Pancreas (tissue), 10 donors: Measurements from ENCODE around the gene LYSET. TPM values are rescaled to one million over a fixed set of nuclear protein-coding genes. Genes with fewer than 3 reads are reported as not detected.

Experiments
- ATAC-seq, 4 donors: fragments of 200-7000 bp; cut with Tn5 transposase; one replicate each; pipeline versions ENCODE4 v1.8.0 to v1.9.1; 2020; ENCODE audit warnings: mild to moderate bottlenecking in 4 of 4, moderate library complexity in 4 of 4
- DNase-seq, 6 donors: peaks; one replicate each; pipeline ENCODE4 v3.0.0-alpha.2; 2020
- FAIRE-seq: peaks from 2 replicates; lab custom pipeline; 2012; peaks lifted over from hg19 to GRCh38; lab: Jason Lieb, UNC
- H3K27ac ChIP-seq, 4 donors: fragments of 200-600 bp; sonication (generic); 1 replicate in 3 of 4; 2 replicates in 1 of 4; pipeline versions ENCODE4 v1.5.0 to v1.8.0; 2020
- H3K27me3 ChIP-seq, 4 donors: fragments of 200-600 bp; one replicate each; pipeline ENCODE4 v1.8.0; 2021
- H3K36me3 ChIP-seq, 3 donors: fragments of 200-600 bp; sonication (generic) in 1 of 3; one replicate each; pipeline versions ENCODE4 v1.5.0 to v1.8.0; 2020 to 2021
- H3K4me1 ChIP-seq, 3 donors: fragments of 200-600 bp; one replicate each; pipeline ENCODE4 v1.8.0; 2021
- H3K4me3 ChIP-seq, 4 donors: fragments of 200-600 bp; sonication (generic) in 2 of 4; one replicate each; pipeline versions ENCODE4 v1.5.0 to v1.8.0; 2020 to 2021
- H3K9me3 ChIP-seq, 4 donors: fragments of 200-600 bp; one replicate each; pipeline ENCODE4 v1.8.0; 2021
- CTCF ChIP-seq, 4 donors: fragments of 200-600 bp; sonication (generic) in 3 of 4; IDR thresholded peaks; one replicate each; pipeline versions ENCODE4 v1.5.0 to v1.8.0; 2021; ENCODE audit warnings: antibody characterized with exemption in 4 of 4
- WGBS, 2 donors: extraction: QIAGEN DNeasy Blood & Tissue Kit; methylation state at CpG; one replicate each; pipeline ENCODE4 v1.1.7; 2013; 5-methylcytosine and 5-hydroxymethylcytosine counted together
- intact Hi-C, 3 donors: fragments of 100-400 bp; cut with DNase I; formaldehyde crosslinking; loops; one replicate each; pipeline versions ENCODE4 v1.11.1 to v1.14.2; 2022
- polyA plus RNA-seq, 2 donors: library from polyadenylated mRNA; stranded (reverse); fragments of 200-250 nt; gene quantifications; one replicate each; pipeline ENCODE4 v1.2.3, GENCODE V29; 2013
- total RNA-seq, 6 donors: library from RNA; stranded (reverse); fragmentation: NEBNext Ultra II Directional in 4 of 6; extraction: Animal tissue kit (Norgen Biotek cat#: 25700) in 4 of 6; gene quantifications; one replicate each; pipeline versions ENCODE4 v1.2.1 to v1.2.4, GENCODE V29; 2021 to 2023
- donor health status: healthy with polysubstance abuse.
- donor health status: DM: no; HTN: no; CAD: no; lungs with moderate emphysema.
- donor health status: DM: no; HTN: no; CAD: no.
- donor health status: control.
- donor health status: control.
- donor health status: Bipolar disorder and iron deficiency.
- donor health status: DM: yes; HTN: yes; CAD: no.
- donor health status: DM: no; HTN: no; CAD: no.
- donor health status: DM: no; HTN: no; CAD: no.
- donor health status: DM: yes; HTN: yes; CAD: no.

The LYSET gene
- total and polyA plus RNA-seq, 8 donors: 6.1 to 21.2 (median 9.2) TPM

- Histone ChIP-seq H3K4me3 (no peak overlapping the region), H3K36me3 (no peaks in the 10 kb centered on the region), H3K9me3 (no peaks in the 10 kb centered on the region), H3K4me1 (no peaks in the 10 kb centered on the region), H3K27ac (no peak overlapping the region), H3K27me3 (no peaks in the 10 kb centered on the region)
- DNase-seq (peak in 1 of 6 donors; percentile 23), FAIRE-seq (no peak), ATAC-seq (peak in 3 of 4 donors; percentile 15 to 58 (median 37))
- no peak for TF ChIP-seq CTCF (IDR thresholded peaks at IDR 0.05)
- 28 to 35% methylated on average over 10 of the region's 10 CpGs for WGBS, 2 donors
- intact Hi-C loops: no loop called here
Measured at GRCh38 chr14:93234798-93235197, 49.7 kb downstream of the LYSET start.

Other genes with a start within 250 kb of the LYSET start
- 10 to 100 TPM; 31.0 to 38.3 (median 34.5) TPM for gene ITPK1, start 69.4 kb upstream of the LYSET start, total RNA-seq
- 10 to 100 TPM; 23.2 to 30.4 TPM for gene ITPK1, start 69.4 kb upstream of the LYSET start, polyA plus RNA-seq
- 10 to 100 TPM in 3 of 6 donors, 1 to 10 TPM in 3; 7.9 to 12.6 (median 10.1) TPM for gene MOAP1, start 420 bp upstream of the LYSET start, total RNA-seq
- 10 to 100 TPM in 1 of 2 donors, 1 to 10 TPM in 1; 8.3 to 21.4 TPM for gene MOAP1, start 420 bp upstream of the LYSET start, polyA plus RNA-seq
- gene GON7, start 21.7 kb downstream of the LYSET start, total RNA-seq: 1 to 10 TPM; 4.6 to 7.6 (median 5.7) TPM
- 10 to 100 TPM in 1 of 2 donors, 1 to 10 TPM in 1; 9.7 to 14.9 TPM for gene GON7, start 21.7 kb downstream of the LYSET start, polyA plus RNA-seq
- 10 to 100 TPM; 10.9 to 17.6 (median 12.0) TPM for gene UBR7, start 21.9 kb downstream of the LYSET start, total RNA-seq
- gene UBR7, start 21.9 kb downstream of the LYSET start, polyA plus RNA-seq: 10 to 100 TPM in 1 of 2 donors, 1 to 10 TPM in 1; 5.5 to 10.1 TPM
- gene BTBD7, start 147.7 kb downstream of the LYSET start, total RNA-seq: 10 to 100 TPM; 12.1 to 21.6 (median 15.0) TPM
- 1 to 10 TPM; 6.3 to 8.9 TPM for gene BTBD7, start 147.7 kb downstream of the LYSET start, polyA plus RNA-seq
- gene COX8C, start 161.9 kb downstream of the LYSET start, total RNA-seq: not detected
- gene COX8C, start 161.9 kb downstream of the LYSET start, polyA plus RNA-seq: not detected
- 1 to 10 TPM; 1.2 to 2.4 (median 1.5) TPM for gene UNC79, start 245.6 kb downstream of the LYSET start, total RNA-seq
- gene UNC79, start 245.6 kb downstream of the LYSET start, polyA plus RNA-seq: 1 to 10 TPM; 1.8 to 3.8 TPM